NCI-H2029 (cell line): ENCODE results near the gene FAM47C.
"Not testable (repeated sequence)": the region's sequence is repeated elsewhere in the genome, so short reads cannot be mapped to it uniquely, and the experiment has no call there.

Source experiments
- DNase-seq: peaks from one replicate; lab custom pipeline; 2025; lab: John Stamatoyannopoulos, UW

Gene FAM47C

DNA sequence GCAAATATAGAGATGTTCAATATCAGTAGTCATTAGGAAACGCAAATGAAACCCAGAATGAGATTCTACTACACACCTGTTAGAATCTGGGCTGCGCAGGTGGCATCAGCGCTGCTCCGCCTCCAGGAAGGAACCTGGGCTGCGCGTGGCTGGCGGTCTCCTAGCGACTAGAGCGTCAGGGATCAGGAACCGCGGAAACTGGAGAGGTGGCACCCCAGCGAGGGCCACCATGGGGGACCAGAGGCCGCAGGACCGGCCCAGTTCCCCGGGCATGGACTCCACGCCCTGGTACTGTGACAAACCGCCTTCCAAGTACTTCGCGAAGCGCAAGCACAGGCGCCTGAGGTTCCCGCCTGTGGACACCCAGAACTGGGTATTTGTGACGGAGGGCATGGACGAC lies at the start of gene FAM47C:
TSS of gene FAM47C (plus strand) at position 185 of the 400 bp plus-strand sequence. CDS start at position 230, 45 bp downstream.
- not testable (repeated sequence) for DNase-seq

- no peak for DNase-seq
These were observed 46.6 kb upstream of the FAM47C start for GRCh38 chrX:36961590-36961989.

GRCh38 chrX:36963069-36963808 lies 44.9 kb upstream of the FAM47C start:
- DNase-seq: no peak

DNA sequence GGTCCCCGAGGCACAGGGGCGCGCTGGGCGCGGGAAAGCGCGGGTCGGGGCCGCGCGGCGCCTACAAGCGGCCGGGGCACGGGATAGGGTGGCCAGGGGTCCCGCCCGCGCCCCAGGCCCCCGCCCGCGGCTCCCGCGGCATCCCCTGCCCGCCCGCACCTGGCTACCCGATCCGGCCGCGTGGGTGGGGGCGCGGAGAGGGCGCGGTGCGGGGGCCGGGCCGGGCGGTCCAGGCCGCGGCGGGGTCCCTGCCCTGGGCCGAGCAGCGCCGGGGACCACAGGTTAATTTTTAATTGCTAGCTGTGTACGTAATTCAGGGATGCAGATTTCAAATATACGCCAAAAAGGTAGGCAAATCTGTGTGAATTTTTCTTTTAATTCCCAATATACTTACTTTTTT lies 44.3 kb upstream of the FAM47C start:
- DNase-seq: no peak

- DNase-seq: no peak
These were observed 34.6 kb upstream of the FAM47C start for GRCh38 chrX:36973575-36973974.

DNA sequence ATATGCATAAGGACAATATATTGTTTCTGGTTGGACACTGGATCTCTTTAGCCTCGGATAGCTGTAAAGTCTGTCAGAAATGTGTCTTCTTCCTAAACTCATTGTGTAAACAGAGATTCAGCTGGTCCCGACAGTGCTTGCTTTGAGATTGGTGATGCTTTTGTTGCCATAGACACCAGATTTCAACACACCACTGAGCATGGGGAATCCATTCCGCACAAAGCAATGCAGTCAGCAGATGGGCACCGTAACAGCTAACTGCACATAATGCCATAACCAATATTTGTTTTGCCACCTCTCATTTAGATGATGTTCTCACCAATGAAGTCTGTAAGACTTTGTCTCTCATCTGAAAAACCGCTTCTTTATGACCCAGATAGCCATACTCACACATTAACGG lies 33.3 kb upstream of the FAM47C start:
- DNase-seq: no peak

- DNase-seq: no peak
These were observed 29.3 kb upstream of the FAM47C start for GRCh38 chrX:36978886-36979285.

GRCh38 chrX:36983831-36984230 lies 24.3 kb upstream of the FAM47C start:
- DNase-seq: no peak

DNA sequence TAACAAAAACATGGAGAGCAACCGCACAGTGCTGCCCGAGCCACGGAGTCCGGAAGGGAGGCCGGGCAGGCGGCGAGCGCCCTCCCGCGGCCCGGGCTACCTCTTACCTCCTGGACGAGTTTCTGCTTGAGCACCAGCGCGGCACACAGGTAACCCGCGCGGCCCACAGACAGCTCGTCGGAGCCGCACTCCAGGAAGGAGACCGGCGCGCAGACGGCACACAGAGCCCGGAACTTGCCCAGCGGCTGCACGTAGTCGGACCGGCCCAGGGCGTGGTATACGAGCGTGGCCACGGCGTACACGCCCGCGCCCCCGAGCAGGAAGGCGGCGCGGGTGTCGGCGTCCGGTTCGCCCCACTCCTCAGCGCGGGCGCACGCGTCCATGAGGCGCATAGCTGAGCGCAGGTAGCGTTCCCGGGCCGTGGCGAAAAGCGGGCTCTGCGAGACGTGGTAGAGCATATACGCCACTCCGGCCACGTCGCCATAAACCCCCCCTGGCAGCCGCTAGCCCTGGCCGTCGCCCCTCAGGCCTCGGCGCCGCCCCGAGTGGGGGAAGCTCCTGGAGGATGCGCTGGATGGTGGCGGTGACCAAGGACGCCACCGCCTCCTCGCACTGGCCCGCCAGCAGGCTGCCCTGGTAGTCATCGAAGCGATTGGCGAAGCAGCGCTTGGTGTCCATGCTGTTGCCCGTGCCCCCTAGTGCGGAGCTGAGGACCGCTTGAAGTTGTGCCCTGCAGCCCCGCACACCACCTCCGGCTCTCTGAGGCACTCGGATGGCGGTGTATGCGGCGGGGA lies 22.6 kb upstream of the FAM47C start:
- not testable (repeated sequence) for DNase-seq

- DNase-seq: no peak
These were observed 21.9 kb upstream of the FAM47C start for GRCh38 chrX:36986231-36986630.

DNA sequence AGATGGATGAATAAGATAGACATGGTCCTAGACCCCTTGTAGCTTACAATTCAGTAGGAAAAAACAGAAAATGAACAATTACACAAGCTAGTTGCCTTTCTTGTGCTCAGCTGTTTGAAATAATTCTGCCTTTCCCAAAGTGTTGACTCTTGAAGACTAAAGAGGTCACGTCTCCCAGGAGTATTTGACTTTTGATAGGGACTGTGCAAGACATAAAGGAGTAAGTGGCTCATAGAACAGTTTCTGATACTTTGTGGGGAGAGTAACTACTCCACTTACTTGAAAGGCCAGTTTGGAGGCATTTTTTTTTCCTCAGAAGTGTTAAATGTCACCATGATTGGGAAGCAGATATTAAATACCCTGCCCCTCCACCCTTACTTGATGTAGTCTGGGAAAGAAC lies 21.0 kb upstream of the FAM47C start:
- not testable (repeated sequence) for DNase-seq

DNA sequence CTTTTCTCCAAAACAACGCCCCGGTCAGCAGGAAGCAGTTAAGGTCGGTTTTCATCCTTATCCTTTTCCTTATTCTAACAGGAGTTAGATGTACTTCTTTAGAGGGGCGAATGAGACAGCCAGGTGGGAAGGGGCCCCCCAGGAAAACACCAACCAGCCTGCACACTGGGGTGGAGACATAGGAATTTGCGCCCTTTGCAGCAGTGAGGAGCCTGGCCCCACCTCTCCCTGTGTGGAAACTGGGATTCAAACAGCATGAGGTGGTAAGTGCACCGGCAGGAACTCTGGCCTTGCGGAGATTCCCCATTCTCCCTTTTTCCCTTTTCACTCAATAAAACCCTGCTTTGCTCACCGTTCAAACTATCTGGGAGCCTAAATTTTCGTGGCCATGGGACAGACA lies 8.0 kb upstream of the FAM47C start:
- no peak for DNase-seq

DNA sequence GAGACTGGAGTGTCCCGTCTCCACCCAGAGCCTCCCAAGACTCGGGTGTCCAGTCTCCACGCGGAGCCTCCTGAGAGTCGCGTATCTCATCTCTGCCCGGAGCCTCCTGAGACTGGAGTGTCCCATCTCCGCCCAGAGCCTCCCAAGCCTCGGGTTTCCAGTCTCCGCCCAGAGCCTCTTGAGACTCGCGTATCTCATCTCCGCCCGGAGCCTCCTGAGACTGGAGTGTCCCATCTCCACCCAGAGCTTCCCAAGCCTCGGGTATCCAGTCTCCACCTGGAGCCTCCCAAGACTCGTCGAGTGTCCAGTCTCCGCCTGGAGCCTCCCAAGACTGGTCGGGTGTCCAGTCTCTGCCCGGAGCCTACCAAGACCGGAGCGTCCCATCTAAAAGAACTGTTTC lies 2.3 kb downstream of the FAM47C start:
- no peak for DNase-seq

DNA sequence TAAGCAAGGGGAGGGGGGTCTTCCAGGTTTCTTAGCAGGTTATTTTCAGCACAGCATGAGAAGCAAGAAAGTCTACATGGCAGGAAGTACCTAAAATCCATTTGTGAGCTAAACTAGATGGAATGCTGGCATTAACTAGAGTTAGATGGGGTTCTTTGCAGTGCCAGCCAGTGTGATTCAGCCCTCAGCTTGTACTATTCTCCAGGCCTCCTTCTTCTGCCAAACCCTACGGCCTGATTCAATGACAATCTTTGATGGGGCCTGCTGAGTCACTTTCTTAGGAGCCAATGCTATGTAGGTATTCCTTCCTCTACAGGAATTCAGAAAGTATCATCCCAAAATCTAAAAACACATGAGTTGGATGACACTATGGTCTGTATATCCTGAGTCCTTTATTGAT lies 26.1 kb downstream of the FAM47C start:
- DNase-seq: not testable (repeated sequence)

GRCh38 chrX:37036674-37037220 lies 28.6 kb downstream of the FAM47C start:
- DNase-seq: not testable (repeated sequence)

DNA sequence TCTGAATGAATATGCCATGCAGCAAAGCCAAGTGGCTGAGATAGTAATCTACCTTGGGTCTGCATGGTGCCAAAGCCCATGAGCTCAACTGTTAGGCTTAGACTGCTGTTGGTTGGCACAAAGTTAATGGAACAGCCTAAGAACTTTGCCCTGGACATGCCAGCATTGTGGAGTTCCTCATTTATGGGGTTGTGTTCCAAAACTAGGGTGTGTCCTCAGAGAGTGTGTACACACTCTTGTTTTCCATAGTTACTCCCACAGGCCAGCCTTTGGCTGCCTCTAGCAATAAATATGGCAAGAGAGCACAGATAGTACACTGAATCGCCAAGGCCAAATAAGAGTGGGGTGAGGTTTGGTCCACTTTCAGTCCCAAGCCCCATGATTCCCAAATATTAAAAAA lies 30.6 kb downstream of the FAM47C start:
- not testable (repeated sequence) for DNase-seq

DNA sequence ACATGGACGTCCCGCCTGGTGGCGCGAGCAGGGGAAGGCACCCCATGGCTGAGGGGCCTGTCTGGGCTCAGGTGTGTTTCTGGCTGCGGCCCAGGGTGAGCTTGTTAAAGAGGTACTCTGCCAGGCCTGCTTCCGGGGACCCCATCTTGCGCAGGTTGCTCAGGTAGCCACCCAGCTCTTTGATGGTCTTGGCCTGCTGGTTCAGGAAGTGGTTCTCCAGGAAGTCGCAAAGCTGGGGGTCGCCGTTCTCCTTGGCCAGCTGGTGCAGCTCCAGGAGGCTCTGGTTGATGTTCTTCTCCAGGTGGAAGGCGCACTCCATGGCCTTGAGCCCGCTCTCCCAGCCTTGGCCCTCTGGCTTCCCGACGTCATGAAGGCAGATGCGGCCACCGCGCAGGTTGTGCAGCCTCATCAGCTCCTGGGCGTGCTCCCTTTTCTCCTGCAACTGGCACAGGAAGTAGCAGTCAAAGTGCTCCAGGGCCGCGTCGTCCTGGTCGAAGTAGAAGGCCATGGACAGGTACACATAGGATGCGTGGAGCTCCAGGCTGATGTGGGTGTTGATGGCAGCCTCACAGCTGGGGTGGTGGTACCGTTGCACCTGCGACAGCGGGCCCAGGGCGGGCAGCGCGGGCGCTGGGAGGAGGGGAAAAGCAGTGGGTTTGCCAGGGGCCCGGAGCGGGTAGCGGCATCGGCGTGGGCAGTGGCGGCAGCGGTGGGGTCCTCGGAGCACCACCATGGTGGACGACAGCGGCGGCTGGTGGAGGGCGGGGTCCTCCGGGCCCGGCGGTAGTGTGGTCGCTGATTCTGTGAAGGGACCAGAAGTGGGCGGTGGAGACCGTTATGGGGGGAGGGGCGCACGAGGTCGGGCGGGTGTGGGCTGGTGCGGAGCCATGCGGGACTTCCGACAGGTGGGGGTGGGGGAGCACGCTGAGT lies 35.1 kb downstream of the FAM47C start:
- DNase-seq: not testable (repeated sequence)

GRCh38 chrX:37047776-37048175 lies 39.6 kb downstream of the FAM47C start:
- no peak for DNase-seq

GRCh38 chrX:37057572-37057971 lies 49.4 kb downstream of the FAM47C start:
- not testable (repeated sequence) for DNase-seq

DNA sequence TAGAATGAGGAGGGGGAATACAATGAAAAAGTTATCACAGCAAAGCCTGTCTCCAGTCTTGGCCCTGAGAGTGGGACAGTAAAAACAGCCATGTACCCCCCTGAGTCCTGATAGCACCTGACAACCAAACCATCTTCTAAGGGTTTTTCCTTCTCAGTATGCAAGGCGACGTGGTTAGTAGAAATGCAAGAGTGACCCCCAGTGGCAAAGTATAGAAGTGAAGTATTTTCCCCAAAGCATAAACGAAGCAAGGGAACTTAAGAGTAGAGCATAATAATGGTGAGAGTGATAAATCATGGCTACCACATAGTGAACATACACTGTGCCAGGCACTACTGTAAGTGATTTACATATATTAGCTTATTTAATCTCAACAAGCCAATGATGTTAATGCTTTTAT lies 52.8 kb downstream of the FAM47C start:
- DNase-seq: no peak
